ENCODE measurements around the gene SSU72.

DNA sequence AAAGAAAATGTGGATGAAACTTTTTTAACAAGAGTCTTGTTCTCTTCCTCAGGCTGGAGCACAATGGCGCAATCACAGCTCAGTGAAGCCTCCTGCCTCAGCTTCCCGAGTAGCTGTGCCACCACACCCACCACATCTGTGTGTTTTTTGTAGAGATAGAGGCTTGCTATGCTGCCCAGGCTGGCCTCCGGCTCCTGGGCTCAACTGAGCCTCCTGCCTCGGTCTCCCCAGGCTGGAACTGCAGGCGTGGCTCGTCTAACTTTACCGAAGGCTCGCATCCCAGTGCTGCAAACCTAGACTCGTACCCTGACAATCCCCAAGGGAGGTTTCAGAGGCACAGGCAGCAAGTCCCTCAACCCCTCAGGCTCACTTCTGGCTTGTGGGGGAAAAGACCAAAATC, 14.5 kb downstream of the SSU72 start:
- TF ChIP-seq, protein P1, sequence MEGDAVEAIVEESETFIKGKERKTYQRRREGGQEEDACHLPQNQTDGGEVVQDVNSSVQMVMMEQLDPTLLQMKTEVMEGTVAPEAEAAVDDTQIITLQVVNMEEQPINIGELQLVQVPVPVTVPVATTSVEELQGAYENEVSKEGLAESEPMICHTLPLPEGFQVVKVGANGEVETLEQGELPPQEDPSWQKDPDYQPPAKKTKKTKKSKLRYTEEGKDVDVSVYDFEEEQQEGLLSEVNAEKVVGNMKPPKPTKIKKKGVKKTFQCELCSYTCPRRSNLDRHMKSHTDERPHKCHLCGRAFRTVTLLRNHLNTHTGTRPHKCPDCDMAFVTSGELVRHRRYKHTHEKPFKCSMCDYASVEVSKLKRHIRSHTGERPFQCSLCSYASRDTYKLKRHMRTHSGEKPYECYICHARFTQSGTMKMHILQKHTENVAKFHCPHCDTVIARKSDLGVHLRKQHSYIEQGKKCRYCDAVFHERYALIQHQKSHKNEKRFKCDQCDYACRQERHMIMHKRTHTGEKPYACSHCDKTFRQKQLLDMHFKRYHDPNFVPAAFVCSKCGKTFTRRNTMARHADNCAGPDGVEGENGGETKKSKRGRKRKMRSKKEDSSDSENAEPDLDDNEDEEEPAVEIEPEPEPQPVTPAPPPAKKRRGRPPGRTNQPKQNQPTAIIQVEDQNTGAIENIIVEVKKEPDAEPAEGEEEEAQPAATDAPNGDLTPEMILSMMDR (IDR thresholded peaks at IDR 0.05), result no peak
- no peak for TF ChIP-seq POLR2A (IDR thresholded peaks at IDR 0.05)
